CD4-positive, alpha-beta T cell treated with Interleukin-21 for 1 hour (primary cell): ENCODE measurements around the gene CIDEB.
"Not testable (repeated sequence)": the region's sequence is repeated elsewhere in the genome, so short reads cannot be mapped to it uniquely, and the experiment has no call there.

Source experiments
- DNase-seq: peaks from one replicate; pipeline ENCODE4 v3.0.0-alpha.2; 2020

The CIDEB gene

GRCh38 chr14:24331731-24332267, 24.0 kb upstream of the CIDEB start:
- no peak for DNase-seq

- no peak for DNase-seq
Measured at GRCh38 chr14:24330973-24331674, 23.3 kb upstream of the CIDEB start.

GRCh38 chr14:24329736-24330135, 22.0 kb upstream of the CIDEB start:
- DNase-seq: peak; percentile 78

DNA sequence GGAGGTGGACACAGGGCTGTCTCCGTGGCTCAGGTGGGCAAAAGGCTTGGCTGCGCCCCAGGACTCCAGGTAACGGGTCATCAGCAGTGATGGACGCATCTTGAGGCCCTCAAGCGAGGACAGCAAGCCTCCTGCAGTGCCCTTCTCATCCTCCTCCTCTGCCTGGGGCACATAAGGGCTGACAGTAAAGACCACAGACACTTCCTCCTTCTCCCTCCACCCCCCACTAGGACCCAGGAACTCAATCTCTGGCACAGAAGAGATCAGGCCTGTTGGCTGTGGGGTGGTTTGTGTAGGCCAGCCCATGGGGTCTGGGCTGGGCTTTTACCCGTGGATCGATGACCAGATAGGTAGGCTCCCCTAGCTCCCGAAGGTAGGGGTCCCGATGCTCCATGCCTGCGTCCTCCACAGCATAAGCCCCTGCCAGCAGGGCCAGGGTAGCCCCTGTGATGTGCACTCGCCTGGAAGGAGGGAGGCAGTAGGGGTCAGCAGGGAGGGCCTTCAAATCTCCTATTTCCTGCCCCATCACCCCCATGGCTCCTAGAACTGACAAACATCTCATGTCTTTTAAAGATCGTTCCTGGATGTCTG, 21.4 kb upstream of the CIDEB start:
- no peak for DNase-seq

- not testable (repeated sequence) for DNase-seq
Measured at GRCh38 chr14:24327914-24328313, 20.1 kb upstream of the CIDEB start.

DNA sequence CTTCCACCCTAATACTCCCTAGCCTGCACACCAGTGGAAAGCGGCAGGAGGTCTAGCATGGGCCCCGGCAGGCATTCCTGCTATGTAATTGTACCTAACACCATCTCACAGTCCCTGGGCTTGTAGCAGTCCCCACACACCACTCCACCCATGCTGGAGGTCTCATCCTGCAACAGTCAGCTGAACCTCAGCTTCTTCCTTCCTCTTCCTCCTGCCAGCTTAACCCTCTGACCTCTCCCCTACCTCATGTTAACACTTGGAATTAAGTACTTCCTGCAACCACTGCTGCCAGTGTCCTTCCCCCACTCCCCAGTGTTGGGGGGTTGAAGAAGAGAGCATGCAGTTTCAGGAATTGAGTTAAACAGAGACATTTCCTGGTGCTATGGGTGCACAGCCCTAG, 19.5 kb upstream of the CIDEB start:
- no peak for DNase-seq

- no peak for DNase-seq
Measured at GRCh38 chr14:24325963-24326362, 18.2 kb upstream of the CIDEB start.

DNA sequence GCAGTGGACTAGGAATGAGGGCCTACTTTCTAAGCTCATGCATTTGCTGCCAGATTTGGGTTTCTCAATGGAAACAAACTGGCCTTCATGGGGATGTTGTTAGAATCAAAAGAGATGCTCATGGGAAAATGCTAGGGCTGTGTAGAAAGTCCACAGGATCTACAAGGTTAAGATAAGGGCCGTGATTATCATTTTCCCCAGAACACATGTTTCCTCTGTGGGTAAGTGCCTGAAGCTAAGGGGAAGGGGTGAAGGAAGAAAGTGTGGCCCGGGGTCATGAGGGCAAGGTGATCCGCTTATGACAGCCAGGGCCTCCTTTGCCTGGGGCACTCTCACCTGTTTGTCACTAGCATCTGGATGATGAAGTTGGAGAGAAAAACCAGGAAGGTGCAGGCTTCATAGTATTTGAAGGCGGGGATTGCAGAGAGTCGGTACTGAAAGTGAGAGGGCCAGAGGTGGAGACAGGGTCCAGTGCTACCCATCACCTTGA, 17.3 kb upstream of the CIDEB start:
- no peak for DNase-seq

GRCh38 chr14:24324024-24324423, 16.2 kb upstream of the CIDEB start:
- no peak for DNase-seq

GRCh38 chr14:24323341-24323740, 15.6 kb upstream of the CIDEB start:
- no peak for DNase-seq

DNA sequence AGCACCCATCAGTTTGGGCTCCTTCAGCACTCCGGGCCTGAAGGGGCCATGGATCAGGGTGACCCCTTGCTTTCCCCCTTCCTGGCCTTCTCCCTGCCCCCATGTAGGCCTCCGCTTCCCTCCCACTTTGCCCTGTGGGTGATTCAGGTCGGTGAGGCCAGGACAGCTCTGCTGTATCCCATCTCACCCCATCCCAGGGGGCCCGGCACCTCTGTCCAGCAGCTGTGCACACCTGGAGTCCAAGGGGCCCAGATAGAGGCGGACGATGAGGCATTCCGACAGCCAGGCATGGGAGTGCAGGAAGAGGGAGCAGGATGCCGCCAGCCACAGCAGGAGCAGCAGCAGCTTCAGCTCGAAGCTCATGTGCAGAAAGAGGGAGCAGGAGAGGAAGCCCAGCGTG, 14.9 kb upstream of the CIDEB start:
- DNase-seq: no peak

- no peak for DNase-seq
Measured at GRCh38 chr14:24321212-24321975, 13.6 kb upstream of the CIDEB start.

- DNase-seq: no peak
Measured at GRCh38 chr14:24317141-24317928, 9.6 kb upstream of the CIDEB start.

GRCh38 chr14:24316597-24316950, 8.8 kb upstream of the CIDEB start:
- DNase-seq: no peak

GRCh38 chr14:24315807-24316596, 8.2 kb upstream of the CIDEB start:
- DNase-seq: no peak

DNA sequence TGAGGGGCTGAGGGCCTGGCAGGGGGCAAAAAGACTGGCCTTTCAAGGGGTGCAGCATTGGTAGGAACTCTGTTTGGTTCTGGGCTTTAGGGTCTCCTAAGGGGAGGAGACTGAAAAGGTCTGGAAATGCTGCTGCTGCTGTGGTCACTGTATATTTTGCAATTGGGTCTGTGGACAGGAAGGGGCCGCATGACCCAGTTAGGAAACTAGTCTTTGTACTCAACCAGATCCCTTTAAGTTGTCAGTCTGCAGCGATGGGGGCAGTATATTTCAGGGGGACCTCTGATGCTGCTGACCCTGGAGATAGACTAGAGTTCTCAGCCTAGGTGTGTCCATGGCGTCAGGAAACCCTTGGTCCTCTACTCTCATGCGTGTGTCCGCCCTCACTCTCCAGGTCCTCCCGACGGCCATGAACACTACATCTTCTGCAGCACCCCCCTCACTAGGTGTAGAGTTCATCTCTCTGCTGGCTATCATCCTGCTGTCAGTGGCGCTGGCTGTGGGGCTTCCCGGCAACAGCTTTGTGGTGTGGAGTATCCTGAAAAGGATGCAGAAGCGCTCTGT, 7.5 kb upstream of the CIDEB start:
- no peak for DNase-seq

DNA sequence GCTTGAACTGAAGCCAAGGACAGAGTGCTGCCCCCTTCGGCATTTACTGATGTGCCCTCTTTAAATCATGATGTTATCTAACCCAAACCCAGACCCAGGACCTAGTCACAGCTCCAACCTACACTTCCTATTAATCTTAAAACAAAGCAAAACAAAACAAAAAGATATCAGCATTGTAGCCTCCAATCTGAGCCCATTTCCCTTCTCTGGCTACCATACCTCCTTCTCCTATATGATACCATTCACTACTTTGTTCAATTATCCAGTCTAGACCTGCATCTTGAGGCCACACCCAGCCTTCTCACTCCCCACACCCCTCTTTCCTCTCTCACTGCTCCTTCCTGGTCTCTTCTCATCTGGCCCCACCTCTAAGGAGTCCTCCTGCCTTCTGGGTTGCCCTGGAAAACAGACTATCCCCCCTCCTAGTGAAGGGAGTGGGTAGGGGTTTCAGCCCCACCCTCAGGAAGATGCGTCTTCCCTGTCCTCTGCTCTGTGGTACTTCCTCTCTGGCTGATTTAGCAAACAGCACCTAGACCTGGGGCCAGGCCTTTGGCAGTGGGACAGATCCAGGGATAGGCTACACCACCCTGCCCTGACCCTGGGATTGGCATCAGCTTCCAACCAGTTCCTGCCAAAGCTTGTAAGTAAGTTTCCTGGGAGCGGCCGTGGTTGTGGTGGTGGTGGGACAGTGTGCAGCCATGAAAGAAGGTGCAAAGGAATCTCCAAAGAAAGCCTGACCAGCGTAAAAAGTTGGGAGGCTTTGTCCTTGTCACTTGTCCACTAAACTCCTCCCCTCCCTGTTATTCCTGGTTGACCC, 6.8 kb upstream of the CIDEB start:
- DNase-seq: no peak

- DNase-seq: no peak
Measured at GRCh38 chr14:24313913-24314312, 6.1 kb upstream of the CIDEB start.

GRCh38 chr14:24312736-24313507, 5.1 kb upstream of the CIDEB start:
- peak; percentile 60 for DNase-seq
